H9 (cell line): ENCODE results near the gene FREM1. TPM values are rescaled to one million over a fixed set of nuclear protein-coding genes. Genes with fewer than 3 reads are reported as not detected.

Experiments used
- DNase-seq: peaks from one replicate; pipeline ENCODE4 v3.0.0-alpha.2; 2017
- H2AFZ ChIP-seq: one replicate; pipeline ENCODE4 v1.6.1; 2013; ENCODE audit warnings: mild to moderate bottlenecking, low read length, control low read depth, moderate library complexity
- H2AK5ac ChIP-seq: 2 replicates; pipeline ENCODE4 v1.6.1; 2013; ENCODE audit warnings: low read length, control low read depth, mixed read lengths; ENCODE audit not compliant: insufficient read length
- H2BK120ac ChIP-seq: one replicate; pipeline ENCODE4 v1.6.1; 2013; ENCODE audit warnings: low read depth, mild to moderate bottlenecking, low read length, control low read depth, inconsistent platforms; ENCODE audit not compliant: poor library complexity, severe bottlenecking
- H2BK12ac ChIP-seq: 2 replicates; pipeline ENCODE4 v1.6.1; 2013; ENCODE audit warnings: low read length, control low read depth, mixed read lengths, low read depth; ENCODE audit not compliant: insufficient read length
- H2BK15ac ChIP-seq: 2 replicates; pipeline ENCODE4 v1.6.1; 2013; ENCODE audit warnings: low read depth, low read length, control low read depth
- H2BK20ac ChIP-seq: one replicate; pipeline ENCODE4 v1.6.1; 2013; ENCODE audit warnings: low read depth, mild to moderate bottlenecking, low read length, control low read depth, inconsistent platforms; ENCODE audit not compliant: poor library complexity, severe bottlenecking
- H2BK5ac ChIP-seq: 2 replicates; pipeline ENCODE4 v1.6.1; 2013; ENCODE audit warnings: low read length, control low read depth, mixed read lengths; ENCODE audit not compliant: insufficient read length
- H3K14ac ChIP-seq: 2 replicates; pipeline ENCODE4 v1.6.1; 2013; ENCODE audit warnings: low read length, control low read depth; ENCODE audit not compliant: insufficient read depth
- H3K18ac ChIP-seq: 2 replicates; pipeline ENCODE4 v1.6.1; 2013; ENCODE audit warnings: low read depth, mild to moderate bottlenecking, mixed read lengths, low read length, control low read depth; ENCODE audit not compliant: insufficient read length
- H3K23ac ChIP-seq: 2 replicates; pipeline ENCODE4 v1.6.1; 2013; ENCODE audit warnings: low read length, control low read depth, mixed read lengths, low read depth; ENCODE audit not compliant: insufficient read length
- H3K23me2 ChIP-seq: 2 replicates; pipeline ENCODE4 v1.6.1; 2013; ENCODE audit warnings: low read depth, mild to moderate bottlenecking, mixed read lengths, low read length, control low read depth; ENCODE audit not compliant: insufficient read length, poor library complexity, severe bottlenecking
- H3K27ac ChIP-seq: 2 replicates; pipeline ENCODE4 v1.5.1; 2013; ENCODE audit warnings: low read length, control low read depth, mixed read lengths, low read depth; ENCODE audit not compliant: insufficient read length
- H3K27me3 ChIP-seq: 2 replicates; pipeline ENCODE4 v1.6.1; 2013; ENCODE audit warnings: low read length, control low read depth, inconsistent platforms; ENCODE audit not compliant: insufficient read depth
- H3K4ac ChIP-seq: 2 replicates; pipeline ENCODE4 v1.6.1; 2013; ENCODE audit warnings: low read depth, mild to moderate bottlenecking, control low read depth, inconsistent platforms, low read length, moderate library complexity
- H3K4me1 ChIP-seq: 2 replicates; pipeline ENCODE4 v1.6.1; 2013; ENCODE audit warnings: low read length, control low read depth, inconsistent platforms; ENCODE audit not compliant: insufficient read depth
- H3K4me2 ChIP-seq: 2 replicates; pipeline ENCODE4 v1.6.1; 2013; ENCODE audit warnings: low read length, control low read depth, mixed read lengths; ENCODE audit not compliant: insufficient read length, insufficient read depth
- H3K56ac ChIP-seq: 2 replicates; pipeline ENCODE4 v1.6.1; 2013; ENCODE audit warnings: low read depth, mild to moderate bottlenecking, mixed read lengths, low read length, control low read depth; ENCODE audit not compliant: insufficient read length
- H3K79me1 ChIP-seq: 2 replicates; pipeline ENCODE4 v1.6.1; 2013; ENCODE audit warnings: low read depth, mild to moderate bottlenecking, moderate library complexity, low read length, control low read depth, inconsistent platforms; ENCODE audit not compliant: insufficient read depth, poor library complexity, severe bottlenecking
- H3K79me2 ChIP-seq: 2 replicates; pipeline ENCODE4 v1.6.1; 2013; ENCODE audit warnings: low read length, control low read depth, inconsistent platforms; ENCODE audit not compliant: insufficient read depth
- H3K9ac ChIP-seq: 2 replicates; pipeline ENCODE4 v1.6.1; 2013; ENCODE audit warnings: low read length, control low read depth, mixed read lengths; ENCODE audit not compliant: insufficient read length; ENCODE audit errors: extremely low read depth
- H3K9me3 ChIP-seq: one replicate; pipeline ENCODE4 v1.6.1; 2013; ENCODE audit warnings: low read depth, low read length, inconsistent platforms; ENCODE audit not compliant: control insufficient read depth
- H3T11ph ChIP-seq: one replicate; pipeline ENCODE4 v1.6.1; 2013; ENCODE audit warnings: mild to moderate bottlenecking, low read length, control low read depth, inconsistent platforms
- H4K20me1 ChIP-seq: one replicate; pipeline ENCODE4 v1.6.1; 2013; ENCODE audit not compliant: control insufficient read depth, insufficient read length, insufficient read depth
- H4K5ac ChIP-seq: 2 replicates; pipeline ENCODE4 v1.6.1; 2013; ENCODE audit warnings: low read depth, mild to moderate bottlenecking, mixed read lengths, low read length, control low read depth; ENCODE audit not compliant: insufficient read length
- H4K8ac ChIP-seq: replicated peaks from 2 replicates; pipeline ENCODE4 v1.6.1; 2013; ENCODE audit warnings: low read length, control low read depth, mixed read lengths, low read depth; ENCODE audit not compliant: insufficient read length
- H4K91ac ChIP-seq: 2 replicates; pipeline ENCODE4 v1.6.1; 2013; ENCODE audit warnings: low read depth, mild to moderate bottlenecking, moderate library complexity, mixed read lengths, low read length, control low read depth; ENCODE audit not compliant: insufficient read length
- H3K27ac Mint-ChIP-seq, 3 experiments: 2 replicates in 2 of 3; 3 replicates in 1 of 3; pipeline ENCODE4 v1.8.0; 2020 to 2021; ENCODE audit warnings: mixed read lengths in 3 of 3, mild to moderate bottlenecking in 1 of 3, moderate library complexity in 1 of 3
- H3K27me3 Mint-ChIP-seq: 2 replicates; pipeline ENCODE4 v1.8.0; 2021; ENCODE audit warnings: low read depth, mild to moderate bottlenecking, moderate library complexity, mixed read lengths
- H3K36me3 Mint-ChIP-seq, 3 experiments: 2 replicates in 2 of 3; 3 replicates in 1 of 3; pipeline ENCODE4 v1.8.0; 2020 to 2021; ENCODE audit warnings: low read depth in 3 of 3, mixed read lengths in 3 of 3; ENCODE audit not compliant: insufficient read depth in 1 of 3
- H3K4me1 Mint-ChIP-seq, 2 experiments: 2 replicates each; pipeline ENCODE4 v1.8.0; 2020; ENCODE audit warnings: mixed read lengths in 2 of 2
- H3K4me3 Mint-ChIP-seq, 2 experiments: 2 replicates in 1 of 2; 3 replicates in 1 of 2; pipeline ENCODE4 v1.8.0; 2020 to 2021; ENCODE audit warnings: mild to moderate bottlenecking in 2 of 2, mixed read lengths in 2 of 2, moderate library complexity in 1 of 2
- H3K9me3 Mint-ChIP-seq, 2 experiments: 2 replicates in 1 of 2; 3 replicates in 1 of 2; pipeline ENCODE4 v1.8.0; 2020; ENCODE audit warnings: mild to moderate bottlenecking in 2 of 2, mixed read lengths in 2 of 2, moderate library complexity in 1 of 2
- WGBS: extraction: QIAGEN DNeasy Blood & Tissue Kit; methylation state at CpG from one replicate; pipeline ENCODE4 v1.1.7; 2013; ENCODE audit warnings: missing lambda C conversion rate, low lambda C conversion rate, mixed read lengths; ENCODE audit not compliant: insufficient read length; ENCODE audit errors: extremely low coverage; 5-methylcytosine and 5-hydroxymethylcytosine counted together
- total RNA-seq: library from RNA; stranded (reverse); gene quantifications from 2 replicates; pipeline ENCODE4 v1.2.1, GENCODE V29; 2021
- TF ChIP-seq, protein P1 (sequence below): fragments of 200-600 bp; sonication (generic); conservative IDR thresholded peaks from 3 replicates; pipeline ENCODE4 v1.8.0; 2021; ENCODE audit warnings: antibody characterized with exemption, mild to moderate bottlenecking

The FREM1 gene
- total RNA-seq, 1 experiment from 2014 or later, result 0.44 TPM

- no peaks in the 10 kb centered on the region for H3K27me3 Mint-ChIP-seq
- H2BK20ac ChIP-seq, result no peak overlapping the region
- DNase-seq, result no peak
- no CpG with 5 or more reads among the region's 1 CpG for WGBS
- H3K27ac ChIP-seq, result no peak overlapping the region
- H3K4ac ChIP-seq, result no peak overlapping the region
- no peak overlapping the region for H3K56ac ChIP-seq
- no peak overlapping the region for H4K8ac ChIP-seq
- H3K9ac ChIP-seq, result no peak overlapping the region
- H4K91ac ChIP-seq, result no peak overlapping the region
- H2BK12ac ChIP-seq, result no peak overlapping the region
- H3K79me1 ChIP-seq, result no peaks in the 10 kb centered on the region
- no peaks in the 10 kb centered on the region; a peak in 1 of 4 replicates for H3K4me1 Mint-ChIP-seq
- H3K9me3 Mint-ChIP-seq, result no peaks in the 10 kb centered on the region
- H3K4me1 ChIP-seq, result no peaks in the 10 kb centered on the region
- peaks cover 0 to 4% (median 0%) of the 10 kb centered on the region in 3 experiments; a peak in 1 of 7 replicates for H3K36me3 Mint-ChIP-seq
- no peak overlapping the region for H2AK5ac ChIP-seq
- H2BK5ac ChIP-seq, result no peak overlapping the region
- no peak overlapping the region for H3K4me3 Mint-ChIP-seq
- H4K20me1 ChIP-seq, result no peaks in the 10 kb centered on the region
- no peak overlapping the region for H3K23ac ChIP-seq
- TF ChIP-seq, protein P1, sequence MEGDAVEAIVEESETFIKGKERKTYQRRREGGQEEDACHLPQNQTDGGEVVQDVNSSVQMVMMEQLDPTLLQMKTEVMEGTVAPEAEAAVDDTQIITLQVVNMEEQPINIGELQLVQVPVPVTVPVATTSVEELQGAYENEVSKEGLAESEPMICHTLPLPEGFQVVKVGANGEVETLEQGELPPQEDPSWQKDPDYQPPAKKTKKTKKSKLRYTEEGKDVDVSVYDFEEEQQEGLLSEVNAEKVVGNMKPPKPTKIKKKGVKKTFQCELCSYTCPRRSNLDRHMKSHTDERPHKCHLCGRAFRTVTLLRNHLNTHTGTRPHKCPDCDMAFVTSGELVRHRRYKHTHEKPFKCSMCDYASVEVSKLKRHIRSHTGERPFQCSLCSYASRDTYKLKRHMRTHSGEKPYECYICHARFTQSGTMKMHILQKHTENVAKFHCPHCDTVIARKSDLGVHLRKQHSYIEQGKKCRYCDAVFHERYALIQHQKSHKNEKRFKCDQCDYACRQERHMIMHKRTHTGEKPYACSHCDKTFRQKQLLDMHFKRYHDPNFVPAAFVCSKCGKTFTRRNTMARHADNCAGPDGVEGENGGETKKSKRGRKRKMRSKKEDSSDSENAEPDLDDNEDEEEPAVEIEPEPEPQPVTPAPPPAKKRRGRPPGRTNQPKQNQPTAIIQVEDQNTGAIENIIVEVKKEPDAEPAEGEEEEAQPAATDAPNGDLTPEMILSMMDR, result no peak
- no peak overlapping the region for H4K5ac ChIP-seq
- H3K14ac ChIP-seq, result no peak overlapping the region
- H2BK15ac ChIP-seq, result no peak overlapping the region
- H2BK120ac ChIP-seq, result no peak overlapping the region
- H3K27me3 ChIP-seq, result no peaks in the 10 kb centered on the region
- no peaks in the 10 kb centered on the region for H3K9me3 ChIP-seq
- H3K23me2 ChIP-seq, result no peaks in the 10 kb centered on the region
- no peak overlapping the region for H3K4me2 ChIP-seq
- H2AFZ ChIP-seq, result no peak overlapping the region
- no peaks in the 10 kb centered on the region; the same call in 1 of the 2 replicates for H3K79me2 ChIP-seq
- no peak overlapping the region for H3T11ph ChIP-seq
- H3K18ac ChIP-seq, result no peak overlapping the region
- no peak overlapping the region for H3K27ac Mint-ChIP-seq
Observed at GRCh38 chr9:14760060-14760459, 150.2 kb downstream of the FREM1 start.
